PFSK-1 (cell line): ENCODE measurements around the gene GATA1.
A peak's percentile ranks its signal among the peaks of the same experiment; 100 is the strongest.

ENCODE experiments used
- FOXP2 ChIP-seq: optimal IDR thresholded peaks from 2 replicates; pipeline ENCODE3; 2011; ENCODE audit warnings: borderline replicate concordance, control low read depth, inconsistent platforms; ENCODE audit not compliant: insufficient read depth; ENCODE audit errors: extremely low read length, extremely low read depth
- POLR2AphosphoS5 ChIP-seq: IDR thresholded peaks from 2 replicates; pipeline ENCODE4 v1.6.1; 2012; ENCODE audit warnings: low read depth, mild to moderate bottlenecking, control low read depth, low read length, moderate library complexity
- SIN3A ChIP-seq: IDR thresholded peaks from 2 replicates; pipeline ENCODE4 v1.6.1; 2012; ENCODE audit warnings: mild to moderate bottlenecking, low read length, moderate library complexity, borderline replicate concordance; ENCODE audit not compliant: insufficient read depth
- TAF1 ChIP-seq: IDR thresholded peaks from 2 replicates; pipeline ENCODE4 v1.6.1; 2012; ENCODE audit warnings: low read length, control low read depth, borderline replicate concordance; ENCODE audit not compliant: insufficient read depth
- TF ChIP-seq, protein P1 (sequence below), 2 experiments: IDR thresholded peaks; 2 replicates each; pipeline versions ENCODE4 v1.6.1 to v1.8.0; 2011 to 2012; ENCODE audit warnings: low read depth in 2 of 2, low read length in 2 of 2, control low read depth in 1 of 2, inconsistent platforms in 1 of 2, mild to moderate bottlenecking in 1 of 2, moderate library complexity in 1 of 2; ENCODE audit not compliant: insufficient read depth in 1 of 2

Gene GATA1

GRCh38 chrX:48798318-48798717 lies 11.9 kb downstream of the GATA1 start:
- TF ChIP-seq, protein P1, sequence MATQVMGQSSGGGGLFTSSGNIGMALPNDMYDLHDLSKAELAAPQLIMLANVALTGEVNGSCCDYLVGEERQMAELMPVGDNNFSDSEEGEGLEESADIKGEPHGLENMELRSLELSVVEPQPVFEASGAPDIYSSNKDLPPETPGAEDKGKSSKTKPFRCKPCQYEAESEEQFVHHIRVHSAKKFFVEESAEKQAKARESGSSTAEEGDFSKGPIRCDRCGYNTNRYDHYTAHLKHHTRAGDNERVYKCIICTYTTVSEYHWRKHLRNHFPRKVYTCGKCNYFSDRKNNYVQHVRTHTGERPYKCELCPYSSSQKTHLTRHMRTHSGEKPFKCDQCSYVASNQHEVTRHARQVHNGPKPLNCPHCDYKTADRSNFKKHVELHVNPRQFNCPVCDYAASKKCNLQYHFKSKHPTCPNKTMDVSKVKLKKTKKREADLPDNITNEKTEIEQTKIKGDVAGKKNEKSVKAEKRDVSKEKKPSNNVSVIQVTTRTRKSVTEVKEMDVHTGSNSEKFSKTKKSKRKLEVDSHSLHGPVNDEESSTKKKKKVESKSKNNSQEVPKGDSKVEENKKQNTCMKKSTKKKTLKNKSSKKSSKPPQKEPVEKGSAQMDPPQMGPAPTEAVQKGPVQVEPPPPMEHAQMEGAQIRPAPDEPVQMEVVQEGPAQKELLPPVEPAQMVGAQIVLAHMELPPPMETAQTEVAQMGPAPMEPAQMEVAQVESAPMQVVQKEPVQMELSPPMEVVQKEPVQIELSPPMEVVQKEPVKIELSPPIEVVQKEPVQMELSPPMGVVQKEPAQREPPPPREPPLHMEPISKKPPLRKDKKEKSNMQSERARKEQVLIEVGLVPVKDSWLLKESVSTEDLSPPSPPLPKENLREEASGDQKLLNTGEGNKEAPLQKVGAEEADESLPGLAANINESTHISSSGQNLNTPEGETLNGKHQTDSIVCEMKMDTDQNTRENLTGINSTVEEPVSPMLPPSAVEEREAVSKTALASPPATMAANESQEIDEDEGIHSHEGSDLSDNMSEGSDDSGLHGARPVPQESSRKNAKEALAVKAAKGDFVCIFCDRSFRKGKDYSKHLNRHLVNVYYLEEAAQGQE (IDR thresholded peaks at IDR 0.05; ENCODE audit: insufficient read depth in 1 of 2, low read depth in 2 of 2, low read length in 2 of 2): no peak

- TF ChIP-seq TAF1 (no peak), FOXP2 (no peak), POLR2AphosphoS5 (0 out of 2 replicates have a peak, but pooled peaks have one; percentile 26)
- TF ChIP-seq, protein P1 (IDR thresholded peaks at IDR 0.05; ENCODE audit: insufficient read depth in 1 of 2, low read depth in 2 of 2, low read length in 2 of 2): no peak
These were observed 14.3 kb downstream of the GATA1 start for GRCh38 chrX:48800574-48801279.

DNA sequence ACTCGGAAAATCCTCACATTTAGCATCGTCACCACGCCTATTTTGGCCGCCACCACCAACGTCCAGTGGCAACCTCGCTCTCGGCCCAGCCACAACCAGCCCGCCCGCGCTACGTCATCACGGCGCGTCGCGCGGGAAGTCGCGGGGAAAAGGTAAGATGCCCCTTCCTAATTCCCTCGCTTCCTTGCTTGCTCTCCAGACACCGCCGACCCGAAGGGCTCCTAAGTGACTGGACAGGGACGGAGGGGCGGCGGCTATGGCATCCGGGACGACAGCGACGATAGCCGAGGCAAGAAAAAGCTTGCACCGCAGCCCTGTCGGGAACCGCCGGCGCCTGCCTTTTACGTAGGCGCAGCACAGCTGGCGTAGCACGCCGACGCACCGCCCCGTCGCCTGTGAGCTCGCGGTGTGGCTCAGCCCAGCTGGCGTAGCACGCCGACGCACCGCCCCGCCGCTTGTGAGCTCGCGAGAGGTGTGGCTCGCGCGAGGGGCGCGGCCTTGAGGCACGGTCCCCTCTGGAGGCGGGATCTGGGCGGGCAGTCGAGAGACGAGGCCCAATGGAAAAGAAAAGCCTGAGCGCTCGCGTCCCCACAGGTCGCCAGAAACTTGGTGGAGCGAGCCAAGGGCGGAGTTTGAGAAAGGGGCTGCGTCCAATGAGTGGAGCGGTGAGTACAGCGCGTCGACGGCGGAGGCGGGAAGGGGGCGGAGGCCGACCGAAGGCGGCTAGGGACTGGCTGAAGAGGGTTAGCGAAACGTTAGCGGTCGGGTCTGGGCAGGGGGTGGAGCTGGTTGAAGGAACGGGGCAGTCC lies 15.1 kb downstream of the GATA1 start, which contains the start of gene HDAC6:
Gene HDAC6, plus strand, starts transcription at position 788 of the 809 bp plus-strand sequence. CDS start 626 bp downstream, outside the sequence.
- no peak for TF ChIP-seq TAF1
- TF ChIP-seq, protein P1 (IDR thresholded peaks at IDR 0.05; ENCODE audit: insufficient read depth in 1 of 2, low read depth in 2 of 2, low read length in 2 of 2): no peak
- no peak for TF ChIP-seq FOXP2
- no peak for TF ChIP-seq SIN3A
- no peak; the same call in 1 of the 2 replicates for TF ChIP-seq POLR2AphosphoS5

GRCh38 chrX:48802089-48802904 lies 15.9 kb downstream of the GATA1 start:
- TF ChIP-seq TAF1 (no peak), SIN3A (no peak), FOXP2 (no peak), POLR2AphosphoS5 (peak; percentile 72; the same call in 1 of the 2 replicates)
- TF ChIP-seq, protein P1 (IDR thresholded peaks at IDR 0.05; ENCODE audit: insufficient read depth in 1 of 2, low read depth in 2 of 2, low read length in 2 of 2): no peak
